ENCODE results near the gene CRYGC.
"Not testable (repeated sequence)": the region's sequence is repeated elsewhere in the genome, so short reads cannot be mapped to it uniquely, and the experiment has no call there.

CRYGC gene, protein sequence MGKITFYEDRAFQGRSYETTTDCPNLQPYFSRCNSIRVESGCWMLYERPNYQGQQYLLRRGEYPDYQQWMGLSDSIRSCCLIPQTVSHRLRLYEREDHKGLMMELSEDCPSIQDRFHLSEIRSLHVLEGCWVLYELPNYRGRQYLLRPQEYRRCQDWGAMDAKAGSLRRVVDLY

DNA sequence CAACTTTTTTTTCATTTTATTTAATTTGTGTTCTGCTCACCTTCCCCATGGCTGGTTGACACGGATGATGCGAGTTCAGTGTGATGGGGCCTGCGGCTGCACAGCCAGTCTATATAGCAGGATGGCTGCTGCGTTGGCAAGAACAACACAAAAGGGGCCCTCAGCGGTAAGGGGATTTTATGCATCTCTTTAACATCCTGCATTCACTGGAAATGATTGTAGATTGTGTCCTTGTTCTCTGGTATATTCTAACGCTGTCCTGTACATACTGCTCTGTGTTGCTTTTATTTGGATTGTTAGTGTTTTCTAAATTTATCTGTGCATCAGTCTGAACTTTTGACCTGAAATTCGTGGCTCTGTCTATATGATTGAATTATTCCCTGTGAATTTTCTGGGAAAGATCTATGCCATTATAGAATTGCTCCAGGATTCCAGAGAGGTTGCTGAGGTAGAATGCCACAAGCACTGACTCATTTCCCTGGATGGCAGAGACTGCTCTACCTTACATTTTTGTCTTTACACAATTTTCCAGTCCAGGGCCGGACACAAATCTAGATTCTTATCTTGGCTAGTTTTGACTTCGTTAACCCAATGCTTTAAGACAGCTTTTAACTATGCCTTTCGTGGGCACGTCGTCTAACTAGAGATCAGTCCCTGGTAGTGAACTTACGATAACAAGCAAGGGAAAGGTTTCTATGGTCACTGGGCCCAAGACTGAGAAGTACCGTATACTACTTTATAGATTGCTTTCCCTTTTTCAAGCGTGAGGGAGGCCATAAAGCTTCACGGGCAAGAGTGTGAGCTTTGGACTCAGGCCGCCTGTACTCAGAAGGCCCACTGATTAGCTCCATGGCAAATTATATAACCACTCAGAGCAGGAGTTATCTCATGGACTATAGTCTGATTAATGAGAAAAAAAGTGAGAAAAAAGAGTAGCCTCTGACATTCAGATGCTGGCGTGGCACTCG, at the start of gene CRYGC:
TSS of gene CRYGC (minus strand) at position 85 of the 968 bp plus-strand sequence. CDS start at position 49, 36 bp downstream.
- DNase-seq (ENCODE audit: low read depth) = no peak

DNA sequence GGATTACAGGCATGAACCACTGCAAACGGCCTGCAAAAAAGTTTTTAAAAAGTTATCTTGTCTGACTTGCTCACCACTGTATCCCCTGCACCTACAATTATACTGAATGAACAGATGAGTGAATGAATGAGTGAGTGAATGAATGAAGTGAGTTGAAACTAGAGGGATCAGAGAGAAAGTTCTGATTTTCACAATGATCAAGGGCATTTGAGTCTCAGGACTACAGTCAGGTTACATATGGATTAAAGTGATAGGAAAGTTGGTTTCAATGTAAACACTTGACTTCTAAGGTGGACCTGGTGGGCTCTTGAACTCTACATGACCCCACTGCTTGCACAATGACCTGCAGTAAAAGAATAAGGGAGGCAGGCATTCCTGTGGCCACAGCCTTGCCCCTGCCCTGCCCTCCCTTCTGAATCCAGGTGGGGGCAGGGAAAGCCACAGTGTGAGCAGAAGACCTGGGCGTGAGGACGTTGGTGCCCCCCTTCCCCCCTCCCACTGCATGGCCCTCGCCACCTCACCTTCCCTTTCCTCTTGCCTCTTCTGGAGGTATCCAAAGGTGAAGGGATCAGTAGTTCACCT, 49.5 kb upstream of the CRYGC start:
- DNase-seq (ENCODE audit: low read depth) = no peak

DNA sequence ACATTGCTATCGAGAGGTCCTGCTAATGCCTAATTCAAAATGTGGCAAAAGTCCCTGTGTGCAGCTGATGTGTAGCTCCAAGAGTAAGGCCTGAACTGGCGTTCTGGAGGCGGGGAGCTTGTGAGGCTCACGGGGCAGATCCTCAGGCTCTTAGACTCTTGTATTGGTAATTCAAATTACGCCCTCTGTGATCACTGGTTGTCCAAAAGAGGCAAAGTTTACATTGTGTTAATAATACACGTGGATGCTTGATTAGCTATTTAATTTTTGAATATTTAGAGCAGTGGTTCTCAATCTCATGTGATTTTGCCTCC, 46.2 kb upstream of the CRYGC start:
- no peak for DNase-seq (ENCODE audit: low read depth)

DNA sequence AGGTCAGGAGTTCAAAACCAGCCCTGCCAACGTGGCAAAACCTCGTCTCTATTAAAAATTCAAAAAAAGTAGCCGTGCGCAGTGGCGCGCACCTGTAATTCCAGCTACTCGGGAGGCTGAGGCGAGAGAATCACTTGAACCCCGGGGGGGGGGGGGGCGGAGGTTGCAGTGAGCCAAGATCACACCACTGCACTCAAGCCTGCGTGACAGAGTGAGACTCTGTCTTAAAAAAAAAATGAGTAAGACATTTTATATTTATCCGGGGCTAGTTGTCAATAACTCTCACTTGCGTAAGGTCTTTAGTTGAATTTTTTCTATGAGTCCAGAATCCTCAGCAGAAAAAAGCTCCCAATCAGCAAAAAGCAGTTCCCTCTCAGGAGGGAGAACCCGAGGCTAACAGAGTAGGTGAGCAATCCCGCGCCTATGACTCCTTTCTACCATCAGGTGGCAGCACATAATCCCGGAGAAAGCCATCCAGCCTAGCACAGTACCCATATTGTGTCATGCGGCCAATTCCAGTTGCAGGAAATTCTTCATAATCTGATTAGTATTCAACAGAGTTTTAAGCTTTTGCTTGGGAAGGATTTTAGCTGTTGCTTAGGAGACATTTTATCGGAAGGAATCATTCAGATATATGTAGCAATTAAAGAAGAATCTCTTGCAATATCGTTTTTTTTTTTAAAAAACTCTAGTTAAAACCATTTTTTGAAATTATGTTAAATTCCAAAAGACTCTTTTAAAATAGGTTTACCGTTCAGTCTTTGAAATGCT, 45.6 kb upstream of the CRYGC start:
- peak; percentile 85 for DNase-seq (ENCODE audit: low read depth)

DNA sequence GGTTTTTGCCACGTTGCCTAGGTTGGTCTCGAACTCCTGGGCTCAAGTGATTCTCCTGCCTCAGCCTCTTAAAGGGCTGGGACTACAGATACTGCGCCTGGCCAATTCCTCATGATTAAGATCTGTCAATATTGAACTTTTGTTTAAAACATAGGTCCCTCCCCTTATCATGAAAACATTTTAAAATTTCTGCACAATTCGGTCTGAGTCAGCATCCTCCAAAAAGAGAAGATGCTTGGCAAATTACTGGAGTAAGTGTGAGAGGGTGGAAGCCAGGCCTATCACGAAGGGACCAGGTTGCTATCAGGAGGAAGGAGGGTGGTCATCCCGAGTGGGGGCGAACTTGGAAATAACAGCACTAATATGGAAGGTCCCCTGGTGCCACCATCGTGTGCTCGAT, 44.5 kb upstream of the CRYGC start:
- no peak for DNase-seq (ENCODE audit: low read depth)

DNA sequence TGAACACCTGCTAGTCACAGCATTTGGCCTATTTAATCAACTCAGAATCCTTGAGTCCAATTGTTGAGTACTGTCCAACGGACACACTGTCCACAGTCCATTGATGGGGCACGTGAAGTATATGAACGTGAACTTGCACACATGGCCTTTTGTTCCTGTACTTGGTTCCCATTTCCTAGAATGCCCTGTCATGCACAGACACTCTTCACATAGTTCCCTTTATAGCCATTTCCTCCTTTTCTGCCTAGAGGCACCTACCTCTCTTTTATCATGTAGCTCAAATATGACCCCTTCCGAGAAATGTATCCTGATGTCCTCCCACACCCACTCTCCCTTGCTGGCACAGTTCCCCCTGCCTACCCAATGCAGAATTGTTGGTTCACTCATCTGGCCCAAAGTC, 42.5 kb upstream of the CRYGC start:
- DNase-seq (ENCODE audit: low read depth) = no peak

DNA sequence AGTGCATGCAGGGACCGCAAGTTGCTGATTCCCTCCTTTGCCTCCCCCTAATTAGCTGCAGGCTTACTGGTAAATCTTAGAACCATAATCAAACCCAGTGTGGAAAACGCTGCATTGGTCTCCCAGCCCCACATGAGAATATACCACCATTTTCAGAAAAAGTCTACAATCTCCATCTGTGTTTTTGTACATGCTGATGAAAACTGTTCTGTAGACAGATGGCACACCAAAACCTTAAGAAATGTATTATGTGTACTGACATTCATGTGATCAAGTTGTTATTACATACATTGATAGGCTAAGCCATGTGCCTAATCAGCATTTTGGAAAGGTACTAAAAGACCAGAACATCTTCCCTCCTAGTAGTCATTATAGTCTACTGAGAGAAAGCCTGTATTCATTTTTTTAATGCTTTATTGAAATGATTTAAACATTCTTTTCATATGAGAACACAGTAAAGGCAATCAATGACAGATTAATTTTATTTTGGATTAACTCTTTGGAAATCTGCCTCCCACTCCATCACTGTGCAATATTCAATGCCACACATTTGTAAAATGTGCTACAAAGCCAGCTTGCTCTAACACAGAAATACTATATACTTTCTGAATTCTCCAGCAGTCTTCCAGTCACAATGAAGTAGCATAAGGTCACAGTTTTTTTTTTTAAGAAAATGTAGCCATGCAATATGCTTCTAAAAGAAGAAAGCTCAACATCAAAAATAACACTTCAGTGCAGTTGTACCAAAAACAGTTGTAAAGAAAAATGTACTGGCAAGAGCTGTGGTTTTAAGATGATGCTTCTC, 35.5 kb upstream of the CRYGC start:
- no peak for DNase-seq (ENCODE audit: low read depth)

DNA sequence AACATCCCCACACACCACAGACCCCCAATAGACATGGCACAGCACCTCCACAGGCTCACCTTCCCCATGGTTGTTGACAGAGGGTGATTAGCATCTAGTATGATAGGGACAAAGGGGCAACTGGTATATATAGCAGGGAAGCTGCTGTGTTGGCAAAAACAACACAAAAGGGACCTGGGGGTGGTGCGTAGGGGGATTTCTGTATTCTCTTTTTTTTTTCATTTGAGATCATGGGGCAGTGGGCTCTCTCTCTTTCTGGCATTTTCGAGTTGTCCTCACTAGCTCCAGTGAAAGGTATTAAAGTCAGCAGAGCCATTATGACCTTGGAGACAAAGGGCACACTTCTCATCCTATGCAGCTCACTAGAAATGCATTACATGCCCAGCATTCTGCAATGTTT, 33.9 kb upstream of the CRYGC start, which contains the start of gene CRYGA:
TSS of gene CRYGA (minus strand) at position 101 of the 400 bp plus-strand sequence. CDS start at position 68, 33 bp downstream.
- DNase-seq (ENCODE audit: low read depth) = no peak

DNA sequence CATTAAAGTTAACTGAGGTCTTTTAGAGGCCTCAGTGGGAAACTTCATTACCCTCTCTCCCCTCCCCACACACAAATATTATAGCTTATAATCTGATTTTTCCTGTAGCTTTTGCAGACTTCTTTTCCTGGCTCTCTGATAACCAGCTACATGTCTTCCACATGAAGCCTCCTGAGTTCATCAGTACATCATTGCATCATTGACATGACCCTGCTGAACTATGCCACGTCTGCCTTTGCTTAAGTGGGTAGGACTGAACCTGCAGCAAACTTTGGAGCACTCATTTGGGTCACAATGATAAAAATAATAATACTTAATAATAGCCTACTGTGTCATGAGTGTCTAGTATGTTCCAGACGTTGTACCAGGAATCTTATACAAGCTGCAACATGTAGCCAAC, 26.8 kb upstream of the CRYGC start:
- no peak for DNase-seq (ENCODE audit: low read depth)

DNA sequence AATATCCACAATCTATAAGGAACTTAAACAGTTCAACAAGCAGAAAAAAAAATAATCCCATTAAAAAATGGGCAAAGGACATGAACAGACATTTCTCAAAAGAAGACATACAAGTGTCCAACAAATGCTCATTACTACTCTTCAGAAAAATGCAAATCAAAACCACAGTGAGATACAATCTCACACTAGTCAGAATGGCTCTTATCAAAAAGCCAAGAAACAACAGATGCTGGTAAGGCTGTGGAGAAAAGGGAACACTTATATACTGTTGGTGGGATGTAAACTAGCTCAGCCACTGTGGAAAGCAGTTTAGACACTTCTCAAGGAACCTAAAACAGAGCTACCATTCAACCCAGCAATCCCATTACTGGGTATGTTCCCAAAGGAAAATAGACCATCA, 23.5 kb upstream of the CRYGC start:
- DNase-seq (ENCODE audit: low read depth) = no peak

DNA sequence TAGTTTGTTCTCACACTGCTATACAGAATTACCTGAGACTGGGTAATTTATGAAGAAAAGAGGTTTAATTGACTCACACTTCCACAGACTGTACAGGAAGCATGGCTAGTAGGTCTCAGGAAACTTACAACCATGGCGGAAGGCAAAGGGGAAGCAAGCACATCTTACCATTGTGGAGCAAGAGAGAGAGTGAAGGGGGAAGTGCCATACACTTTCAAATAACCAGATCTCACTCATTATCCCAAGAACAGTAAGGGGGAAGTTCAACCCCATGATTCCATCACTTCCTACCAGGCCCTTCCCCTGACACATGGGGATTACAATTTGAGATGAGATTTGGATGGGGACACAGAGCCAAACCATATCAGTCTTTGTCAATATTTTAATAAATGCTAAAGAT, 21.3 kb upstream of the CRYGC start:
- no peak for DNase-seq (ENCODE audit: low read depth)

DNA sequence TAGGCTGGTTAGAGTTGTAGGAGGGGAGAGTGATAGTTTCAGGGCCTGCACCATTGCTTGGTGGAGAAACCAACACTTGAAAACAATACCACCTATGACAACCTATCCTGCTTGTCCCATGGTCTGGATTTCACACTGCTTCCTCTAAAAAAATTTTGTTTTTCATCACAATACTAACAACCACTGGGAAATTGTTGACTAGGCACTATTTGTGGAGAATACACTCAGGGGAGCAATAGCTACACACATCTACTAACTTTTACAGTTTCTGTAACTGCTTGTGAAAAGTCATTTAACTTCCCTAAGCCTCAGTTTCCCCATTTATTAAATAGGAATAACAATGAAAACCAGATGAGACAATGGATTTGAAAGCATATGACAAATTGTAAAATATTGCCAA, 20.5 kb upstream of the CRYGC start:
- no peak for DNase-seq (ENCODE audit: low read depth)

DNA sequence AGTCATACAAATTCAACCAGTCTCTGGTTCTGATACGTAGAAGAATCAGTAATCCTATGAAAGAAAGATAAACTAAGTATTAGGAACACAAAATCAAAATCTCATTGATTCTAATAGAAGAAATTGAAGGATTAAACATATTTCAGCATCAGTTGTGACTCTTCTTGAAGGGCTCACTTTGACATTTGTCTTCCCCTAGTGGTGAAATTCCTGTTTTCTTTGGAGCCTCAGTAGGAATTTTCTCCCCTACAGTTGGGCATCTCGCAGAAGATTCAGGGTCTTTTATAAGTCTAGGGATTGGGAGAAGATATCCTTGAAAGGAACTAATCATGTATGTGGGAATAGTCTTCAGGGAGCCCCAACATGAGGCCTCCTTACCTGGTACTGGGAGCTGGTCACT, 19.2 kb upstream of the CRYGC start:
- no peak for DNase-seq (ENCODE audit: low read depth)

DNA sequence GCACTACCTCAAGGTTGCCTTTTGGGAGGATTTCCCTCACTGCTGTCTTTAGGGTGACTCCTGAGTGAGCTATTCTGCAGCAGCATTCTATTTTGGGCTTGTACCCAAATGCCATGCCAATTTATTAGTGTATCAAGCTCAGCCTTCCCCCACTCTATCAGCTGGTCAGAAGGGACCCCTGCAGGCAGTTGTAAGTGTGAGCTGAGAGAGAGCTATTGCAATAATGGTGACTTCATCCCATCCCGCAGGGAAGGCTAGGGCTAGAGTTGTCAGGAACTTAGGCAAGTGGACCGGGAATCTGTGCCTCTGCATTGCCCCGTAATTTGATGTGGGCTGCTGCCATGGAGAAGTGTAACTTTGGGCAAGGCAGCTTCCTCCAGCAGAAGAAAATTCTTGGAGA, 18.1 kb upstream of the CRYGC start:
- DNase-seq (ENCODE audit: low read depth) = no peak

DNA sequence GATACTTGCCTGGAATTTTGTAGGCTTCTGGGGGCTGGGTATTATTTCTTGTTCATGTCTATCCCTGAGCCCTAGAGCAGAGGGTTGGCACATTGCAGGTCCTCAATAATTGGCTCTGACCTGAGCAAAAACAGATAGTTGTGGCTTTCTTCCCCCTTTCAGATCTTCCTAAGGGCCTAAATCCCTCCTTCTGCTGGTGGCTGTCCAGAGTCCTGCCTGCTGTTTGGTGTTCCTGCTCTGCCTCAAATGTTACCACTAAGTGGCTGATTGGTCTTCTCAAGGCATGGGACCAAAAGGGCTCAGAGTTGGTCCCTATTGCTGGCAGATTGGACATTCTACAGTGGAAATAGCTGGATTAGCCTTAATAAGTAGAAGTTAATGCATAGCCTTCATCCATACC, 17.4 kb upstream of the CRYGC start:
- DNase-seq (ENCODE audit: low read depth) = no peak

DNA sequence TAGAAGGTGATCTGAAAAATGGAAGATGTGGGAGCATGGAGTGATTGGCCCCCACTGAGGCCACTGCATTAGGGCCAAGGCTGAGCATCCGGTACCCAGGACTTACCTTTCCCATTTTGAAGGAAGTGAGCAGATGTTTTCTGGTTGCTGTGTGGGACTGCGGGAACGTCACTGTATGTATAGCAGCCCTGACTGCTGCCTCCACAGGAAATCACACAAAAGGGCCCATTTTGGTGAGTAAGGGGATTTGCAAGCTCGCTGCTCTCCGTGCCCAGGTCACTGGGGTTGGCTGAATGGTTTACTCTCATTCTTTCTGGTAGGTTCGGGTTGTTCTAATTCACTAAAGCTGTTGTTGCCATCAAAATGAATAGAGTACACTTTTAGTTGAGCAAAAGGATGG, 16.4 kb upstream of the CRYGC start, which contains the start of gene CRYGB:
TSS of gene CRYGB (minus strand) at position 153 of the 400 bp plus-strand sequence. CDS start at position 115, 38 bp downstream.
- no peak for DNase-seq (ENCODE audit: low read depth)

DNA sequence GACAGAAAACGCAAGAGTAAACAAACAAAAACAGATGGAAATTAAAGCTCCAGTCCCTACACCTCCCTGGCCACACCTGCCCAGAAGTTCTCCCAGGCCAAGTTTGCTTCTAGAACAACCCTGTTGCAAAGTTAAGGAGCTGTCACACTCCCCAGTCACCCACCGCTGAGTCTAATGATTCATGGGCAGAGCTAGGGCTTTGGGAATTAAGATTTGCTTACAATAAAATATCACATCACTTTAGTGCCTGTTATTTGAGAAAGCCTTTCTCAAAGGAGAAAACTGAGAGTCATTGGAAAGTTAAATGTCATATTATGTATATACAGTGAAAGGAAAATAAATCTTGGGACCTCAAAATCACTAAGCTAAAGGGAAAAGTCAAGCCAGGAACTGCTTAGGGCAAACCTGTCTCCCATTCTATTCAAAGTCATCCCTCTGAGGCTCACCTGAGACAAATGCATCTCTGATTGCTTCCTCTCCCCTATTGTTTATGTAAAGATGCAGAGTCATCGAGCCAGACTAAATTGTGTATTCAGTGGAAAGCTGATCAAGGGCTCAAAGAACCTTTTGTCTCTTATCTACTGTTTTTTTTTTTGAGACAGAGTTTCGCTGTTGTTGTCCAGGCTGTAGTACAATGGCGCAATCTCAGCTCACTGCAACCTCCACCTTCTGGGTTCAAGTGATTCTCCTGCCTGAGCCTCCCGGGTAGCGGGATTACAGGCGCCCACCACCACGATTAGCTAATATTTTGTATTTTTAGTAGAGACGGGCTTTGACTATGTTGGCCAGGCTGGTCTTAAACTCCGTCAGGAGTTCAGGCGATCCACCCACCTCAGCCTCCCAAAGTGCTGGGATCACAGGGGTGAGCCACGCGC, 13.5 kb upstream of the CRYGC start:
- no peak for DNase-seq (ENCODE audit: low read depth)

DNA sequence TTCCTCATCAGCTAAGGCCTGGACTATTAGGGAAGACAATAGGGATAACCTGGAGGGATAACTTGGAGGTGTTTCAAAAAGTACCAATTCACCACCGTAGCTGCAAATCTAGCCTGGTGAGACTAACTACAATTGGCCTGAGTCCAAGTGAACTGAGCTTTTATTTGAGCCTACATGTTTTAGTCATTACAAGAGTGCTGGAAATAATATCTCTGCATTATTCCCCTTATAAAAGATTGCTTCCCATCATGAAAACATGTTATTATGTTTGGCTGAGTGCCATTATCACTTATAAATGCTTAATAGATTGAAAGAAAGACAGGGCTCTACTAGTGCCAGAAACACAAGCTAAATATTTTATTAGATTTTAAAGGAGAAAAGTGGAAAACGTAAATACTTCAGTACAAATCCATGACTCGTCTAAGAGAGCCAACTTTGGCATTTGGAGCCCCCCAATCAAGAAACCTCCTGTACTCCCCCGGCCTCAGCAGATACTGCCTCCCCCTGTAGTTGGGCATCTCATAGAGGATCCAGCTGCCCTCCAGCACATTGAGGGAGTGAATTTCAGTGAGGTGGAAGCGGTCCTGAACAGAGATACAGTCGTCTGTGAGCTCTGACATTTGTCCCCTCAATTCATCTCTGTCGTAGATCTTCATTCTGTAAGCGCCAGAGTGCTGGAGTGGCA, 12.8 kb upstream of the CRYGC start:
- peak; percentile 8 for DNase-seq (ENCODE audit: low read depth)

DNA sequence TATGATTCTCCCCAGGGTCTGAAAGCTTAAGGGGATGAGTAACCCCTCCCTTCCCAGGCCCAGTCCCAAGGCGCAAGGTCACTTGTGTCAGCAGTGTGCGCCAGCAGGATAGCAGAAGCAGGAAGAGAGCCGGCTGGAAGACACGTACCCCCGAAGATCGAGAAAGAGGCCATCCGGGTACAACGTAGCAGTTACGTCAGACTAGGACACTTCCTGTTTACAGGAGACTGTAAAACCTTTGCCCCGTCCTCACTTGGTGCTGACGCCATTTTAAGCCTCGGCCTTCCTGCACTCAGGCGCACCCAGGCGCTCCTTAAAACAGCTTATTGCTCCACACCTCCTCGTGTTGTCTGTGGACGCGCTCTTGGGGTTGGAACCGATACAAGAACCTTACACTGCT, 9.8 kb upstream of the CRYGC start:
- DNase-seq (ENCODE audit: low read depth) = no peak

DNA sequence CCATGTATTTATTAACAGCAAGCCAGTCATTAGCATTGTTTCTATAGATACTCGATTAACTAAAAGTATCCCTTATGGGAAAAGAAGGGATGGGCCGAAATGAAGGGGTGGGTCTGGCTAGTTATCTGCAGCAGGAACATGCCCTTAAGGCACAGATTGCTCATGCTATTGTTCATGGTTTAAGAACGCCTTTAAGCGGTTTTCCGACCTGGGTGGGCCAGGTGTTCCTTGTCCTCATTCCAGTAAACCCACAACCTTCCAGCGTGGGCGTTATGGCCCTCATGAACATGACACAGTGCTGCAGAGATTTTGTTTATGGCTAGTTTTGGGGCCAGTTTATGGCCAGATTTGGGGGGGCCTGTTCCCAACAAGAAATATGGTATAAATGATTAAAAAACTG, 8.7 kb upstream of the CRYGC start:
- DNase-seq (ENCODE audit: low read depth) = not testable (repeated sequence)

Measured in stromal cell of bone marrow (primary cell).